ENCODE measurements around the gene HSD3B7. TPM values are rescaled to one million over a fixed set of nuclear protein-coding genes. Genes with fewer than 3 reads are reported as not detected.

The HSD3B7 gene
- total RNA-seq, 1 donor = 26.8 TPM

DNA sequence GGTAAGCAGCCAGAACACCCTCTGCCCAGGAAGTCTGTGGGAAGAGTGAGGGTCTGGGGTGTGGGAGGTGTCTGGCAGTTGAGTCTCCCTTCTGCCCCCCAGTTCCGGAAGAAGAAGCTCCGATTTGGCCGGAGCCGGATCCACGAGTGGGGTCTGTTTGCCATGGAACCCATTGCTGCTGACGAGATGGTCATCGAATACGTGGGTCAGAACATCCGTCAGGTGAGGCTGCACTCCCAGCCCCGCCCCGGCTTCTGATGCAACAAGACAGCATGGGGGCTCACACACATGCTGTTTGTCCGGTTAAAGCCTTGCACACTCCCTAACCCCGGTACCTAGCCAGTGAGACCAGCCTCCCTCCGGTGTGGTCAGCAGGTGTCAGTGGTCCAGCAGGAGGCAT lies 4.0 kb upstream of the HSD3B7 start:
- TF ChIP-seq, protein P1, sequence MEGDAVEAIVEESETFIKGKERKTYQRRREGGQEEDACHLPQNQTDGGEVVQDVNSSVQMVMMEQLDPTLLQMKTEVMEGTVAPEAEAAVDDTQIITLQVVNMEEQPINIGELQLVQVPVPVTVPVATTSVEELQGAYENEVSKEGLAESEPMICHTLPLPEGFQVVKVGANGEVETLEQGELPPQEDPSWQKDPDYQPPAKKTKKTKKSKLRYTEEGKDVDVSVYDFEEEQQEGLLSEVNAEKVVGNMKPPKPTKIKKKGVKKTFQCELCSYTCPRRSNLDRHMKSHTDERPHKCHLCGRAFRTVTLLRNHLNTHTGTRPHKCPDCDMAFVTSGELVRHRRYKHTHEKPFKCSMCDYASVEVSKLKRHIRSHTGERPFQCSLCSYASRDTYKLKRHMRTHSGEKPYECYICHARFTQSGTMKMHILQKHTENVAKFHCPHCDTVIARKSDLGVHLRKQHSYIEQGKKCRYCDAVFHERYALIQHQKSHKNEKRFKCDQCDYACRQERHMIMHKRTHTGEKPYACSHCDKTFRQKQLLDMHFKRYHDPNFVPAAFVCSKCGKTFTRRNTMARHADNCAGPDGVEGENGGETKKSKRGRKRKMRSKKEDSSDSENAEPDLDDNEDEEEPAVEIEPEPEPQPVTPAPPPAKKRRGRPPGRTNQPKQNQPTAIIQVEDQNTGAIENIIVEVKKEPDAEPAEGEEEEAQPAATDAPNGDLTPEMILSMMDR (IDR thresholded peaks at IDR 0.05; ENCODE audit: insufficient read depth, low read depth, low read length) = no peak
- no peak for DNase-seq (ENCODE audit: low read depth)
- H3K4me3 ChIP-seq (ENCODE audit: low read depth, low read length) = no peak overlapping the region

DNA sequence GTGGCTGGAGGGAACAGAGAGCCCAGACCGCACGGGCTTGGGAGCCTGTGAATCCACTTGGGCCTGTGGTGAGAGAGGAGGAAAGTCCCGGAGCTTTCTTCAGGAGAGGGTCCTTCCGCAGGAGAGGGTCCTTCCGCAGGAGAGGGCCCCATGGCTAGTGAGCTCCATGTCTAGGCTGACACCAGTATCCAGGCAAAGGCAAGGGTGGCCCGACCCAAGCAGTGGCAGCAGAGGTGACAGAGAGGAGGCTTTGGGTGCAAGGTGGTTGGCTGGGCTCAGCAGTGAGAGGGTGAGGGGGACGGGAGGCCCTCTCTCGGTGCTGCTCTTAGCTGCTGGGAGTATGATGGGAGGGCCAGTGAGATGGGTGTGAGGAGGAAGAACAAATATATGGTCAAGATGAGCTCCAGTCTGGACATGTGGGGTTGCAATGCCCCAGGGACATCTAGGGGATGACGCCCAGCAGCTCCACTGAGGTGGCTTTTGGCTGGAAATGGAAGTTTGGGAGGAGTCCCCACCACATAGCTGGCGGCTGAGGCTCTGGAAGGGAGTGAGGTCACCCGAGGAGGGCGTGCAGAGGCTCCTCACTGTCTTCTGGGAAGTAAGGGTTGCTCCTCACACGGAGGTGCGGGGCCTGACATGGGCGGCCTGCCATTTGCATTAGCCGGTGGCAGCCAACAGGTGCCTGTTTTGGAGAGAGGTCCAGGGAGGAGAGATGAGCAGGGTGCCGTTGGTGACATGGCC lies 2.3 kb upstream of the HSD3B7 start:
- TF ChIP-seq, protein P1 (IDR thresholded peaks at IDR 0.05; ENCODE audit: insufficient read depth, low read depth, low read length) = no peak
- no peak overlapping the region for H3K4me3 ChIP-seq (ENCODE audit: low read depth, low read length)
- DNase-seq (ENCODE audit: low read depth) = no peak

DNA sequence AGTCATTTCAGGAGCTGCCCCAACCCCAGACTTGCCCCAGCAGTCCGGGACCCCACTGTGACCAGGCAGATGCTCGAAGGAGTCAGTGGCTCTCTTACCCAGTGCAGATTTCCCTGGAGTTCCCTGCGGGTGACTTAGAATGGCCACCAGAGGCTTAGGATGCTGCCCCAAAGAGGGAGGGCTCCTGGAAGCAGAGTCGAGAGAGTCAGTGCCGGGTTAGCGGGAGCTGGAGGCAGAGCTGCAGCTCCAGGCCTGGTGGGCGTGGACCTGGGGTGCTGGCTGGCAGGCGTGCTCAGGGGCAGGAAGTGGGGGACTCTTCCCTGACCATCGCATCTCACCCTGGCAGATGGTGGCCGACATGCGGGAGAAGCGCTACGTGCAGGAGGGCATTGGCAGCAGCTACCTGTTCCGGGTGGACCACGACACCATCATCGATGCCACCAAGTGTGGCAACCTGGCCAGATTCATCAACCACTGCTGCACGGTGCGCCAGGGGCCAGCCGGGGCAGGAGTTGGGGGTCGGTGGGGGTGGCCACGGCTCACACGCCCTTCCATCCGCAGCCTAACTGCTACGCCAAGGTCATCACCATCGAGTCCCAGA lies 1.6 kb upstream of the HSD3B7 start:
- no peak overlapping the region for H3K4me3 ChIP-seq (ENCODE audit: low read depth, low read length)
- TF ChIP-seq, protein P1 (IDR thresholded peaks at IDR 0.05; ENCODE audit: insufficient read depth, low read depth, low read length) = no peak
- no peak for DNase-seq (ENCODE audit: low read depth)

DNA sequence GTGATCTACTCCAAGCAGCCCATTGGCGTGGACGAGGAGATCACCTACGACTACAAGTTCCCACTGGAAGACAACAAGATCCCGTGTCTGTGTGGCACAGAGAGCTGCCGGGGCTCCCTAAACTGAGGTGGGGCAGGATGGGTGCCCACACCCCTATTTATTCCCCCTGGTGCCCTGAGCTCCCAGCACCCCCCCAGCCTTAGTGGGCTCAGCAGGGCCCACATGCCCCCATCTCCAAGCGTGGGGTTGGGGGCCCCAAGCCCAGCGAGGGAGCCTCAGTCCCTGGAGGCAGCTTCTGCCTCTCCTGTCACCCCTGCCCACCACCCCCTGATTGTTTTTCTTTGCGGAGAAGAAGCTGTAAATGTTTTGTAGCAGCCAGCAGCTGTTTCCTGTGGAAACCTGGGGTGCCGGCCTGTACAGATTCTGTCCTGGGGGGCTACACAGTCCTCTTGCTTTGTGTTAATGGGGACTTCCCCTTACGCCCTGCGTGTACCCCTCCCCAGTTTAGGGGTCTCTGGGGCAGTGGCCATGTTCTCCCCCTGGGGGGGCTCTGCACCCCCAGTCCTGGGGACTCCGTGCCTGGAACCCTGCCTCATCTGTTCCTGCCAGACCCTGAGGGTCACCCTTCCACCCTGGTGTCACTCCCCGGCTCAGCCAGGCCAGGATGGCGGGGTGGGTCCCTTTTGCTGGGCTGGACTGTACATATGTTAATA lies 953 bp upstream of the HSD3B7 start:
- no peak for DNase-seq (ENCODE audit: low read depth)
- TF ChIP-seq, protein P1 (IDR thresholded peaks at IDR 0.05; ENCODE audit: insufficient read depth, low read depth, low read length) = no peak
- H3K4me3 ChIP-seq (ENCODE audit: low read depth, low read length) = no peak overlapping the region

DNA sequence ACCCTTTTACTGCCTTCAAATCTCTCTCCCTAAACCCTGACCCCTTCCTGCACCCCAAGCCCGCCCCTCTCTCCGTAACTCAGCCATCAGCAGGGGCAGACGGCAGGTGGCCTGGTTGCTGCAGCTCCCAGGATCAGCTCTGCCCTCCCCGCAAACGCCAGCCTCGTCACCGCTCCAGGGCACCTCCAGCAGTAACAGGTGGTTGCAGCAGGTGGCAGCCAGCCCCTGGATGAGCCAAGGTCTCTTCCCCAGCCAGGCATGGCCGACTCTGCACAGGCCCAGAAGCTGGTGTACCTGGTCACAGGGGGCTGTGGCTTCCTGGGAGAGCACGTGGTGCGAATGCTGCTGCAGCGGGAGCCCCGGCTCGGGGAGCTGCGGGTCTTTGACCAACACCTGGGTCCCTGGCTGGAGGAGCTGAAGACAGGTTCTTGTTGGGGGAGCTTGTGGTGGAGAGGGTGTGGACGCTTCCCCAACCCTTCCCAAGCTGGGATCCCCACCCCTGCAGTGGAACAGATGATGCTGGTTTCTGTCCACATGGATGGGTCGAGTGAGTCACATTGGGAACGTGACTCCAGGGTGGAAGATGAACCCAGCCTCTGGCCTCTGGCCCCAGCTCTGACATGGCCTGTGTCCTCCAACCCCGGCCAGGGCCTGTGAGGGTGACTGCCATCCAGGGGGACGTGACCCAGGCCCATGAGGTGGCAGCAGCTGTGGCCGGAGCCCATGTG lies 558 bp downstream of the HSD3B7 start:
- no peak for DNase-seq (ENCODE audit: low read depth)
- TF ChIP-seq, protein P1 (IDR thresholded peaks at IDR 0.05; ENCODE audit: insufficient read depth, low read depth, low read length) = no peak
- H3K4me3 ChIP-seq (ENCODE audit: low read depth, low read length) = peak overlapping the region; percentile 56

DNA sequence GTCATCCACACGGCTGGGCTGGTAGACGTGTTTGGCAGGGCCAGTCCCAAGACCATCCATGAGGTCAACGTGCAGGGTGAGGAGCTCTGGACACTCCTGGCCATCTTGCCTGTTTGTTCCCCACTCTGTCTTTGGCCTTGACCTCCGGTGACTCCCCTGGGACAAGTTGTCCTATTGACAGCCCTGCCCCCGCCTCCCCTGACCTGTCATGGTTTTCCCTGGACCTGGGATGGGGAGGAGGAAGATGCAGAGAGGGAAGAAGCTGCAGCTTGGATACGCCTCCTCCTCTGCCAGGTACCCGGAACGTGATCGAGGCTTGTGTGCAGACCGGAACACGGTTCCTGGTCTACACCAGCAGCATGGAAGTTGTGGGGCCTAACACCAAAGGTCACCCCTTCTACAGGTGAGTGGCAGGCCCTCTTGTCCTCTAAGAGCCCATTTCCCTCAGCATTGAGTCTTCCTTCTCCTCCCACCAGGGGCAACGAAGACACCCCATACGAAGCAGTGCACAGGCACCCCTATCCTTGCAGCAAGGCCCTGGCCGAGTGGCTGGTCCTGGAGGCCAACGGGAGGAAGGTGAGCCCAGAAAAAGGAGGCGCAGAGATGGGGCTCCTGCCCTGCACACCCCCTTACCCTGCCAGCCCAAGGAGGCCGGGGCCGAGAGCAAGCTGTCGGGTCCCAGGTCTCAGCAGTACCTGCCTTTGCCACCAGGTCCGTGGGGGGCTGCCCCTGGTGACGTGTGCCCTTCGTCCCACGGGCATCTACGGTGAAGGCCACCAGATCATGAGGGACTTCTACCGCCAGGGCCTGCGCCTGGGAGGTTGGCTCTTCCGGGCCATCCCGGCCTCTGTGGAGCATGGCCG lies 1.4 kb downstream of the HSD3B7 start:
- H3K4me3 ChIP-seq (ENCODE audit: low read depth, low read length) = no peak overlapping the region
- TF ChIP-seq, protein P1 (IDR thresholded peaks at IDR 0.05; ENCODE audit: insufficient read depth, low read depth, low read length) = no peak
- no peak for DNase-seq (ENCODE audit: low read depth)
